IMR-90 (cell line): Measurements from ENCODE around the gene SLC4A4. TPM values are rescaled to one million over a fixed set of nuclear protein-coding genes. Genes with fewer than 3 reads are reported as not detected.

ENCODE experiments used
- ATAC-seq: fragments of 200-7000 bp; cut with Tn5 transposase; 2 replicates; pipeline ENCODE4 v1.9.1; 2020; ENCODE audit warnings: low read depth, mild to moderate bottlenecking, moderate library complexity
- BruUV-seq: library from RNA; stranded (reverse); fragments of 400-500 nt; replicated peaks from 2 replicates; lab custom pipeline; 2021; lab: Mats Ljungman, UMichigan
- CTCF ChIA-PET: fragments of 300-600 bp; formaldehyde crosslinking; extraction: SDS; loops from one replicate; lab custom pipeline; 2021; ENCODE audit warnings: antibody characterized with exemption; lab: Yijun Ruan, JAX
- POLR2A ChIA-PET: fragments of 300-600 bp; sonication (Branson Sonifier 250); formaldehyde crosslinking; loops from one replicate; lab custom pipeline; 2022; ENCODE audit warnings: antibody characterized with exemption; ENCODE audit not compliant: unreplicated experiment; lab: Charles Lee
- DNase-seq: peaks from one replicate; pipeline ENCODE4 v3.0.0; 2013
- H2AFZ ChIP-seq: replicated peaks from 2 replicates; pipeline ENCODE3; 2013; ENCODE audit warnings: low read length, mild to moderate bottlenecking; ENCODE audit not compliant: poor library complexity
- H2AK5ac ChIP-seq: 2 replicates; pipeline ENCODE4 v1.6.1; 2013; ENCODE audit warnings: low read depth, low read length, inconsistent platforms
- H2AK9ac ChIP-seq: replicated peaks from 2 replicates; pipeline ENCODE3; 2013; ENCODE audit warnings: mild to moderate bottlenecking, low read depth, low read length, moderate library complexity; ENCODE audit not compliant: poor library complexity
- H2BK120ac ChIP-seq: 2 replicates; pipeline ENCODE4 v1.6.1; 2013; ENCODE audit warnings: low read depth, low read length, inconsistent platforms
- H2BK15ac ChIP-seq: 3 replicates; pipeline ENCODE4 v1.6.1; 2013; ENCODE audit warnings: low read depth, low read length, inconsistent platforms
- H2BK20ac ChIP-seq: 2 replicates; pipeline ENCODE4 v1.6.1; 2013; ENCODE audit warnings: low read depth, mild to moderate bottlenecking, inconsistent platforms, low read length, moderate library complexity
- H2BK5ac ChIP-seq: 2 replicates; pipeline ENCODE4 v1.6.1; 2013; ENCODE audit warnings: mild to moderate bottlenecking, low read depth, low read length, inconsistent platforms; ENCODE audit not compliant: poor library complexity, severe bottlenecking
- H3K14ac ChIP-seq: replicated peaks from 2 replicates; pipeline ENCODE4 v1.6.1; 2013; ENCODE audit warnings: low read depth, low read length, inconsistent platforms
- H3K18ac ChIP-seq: 2 replicates; pipeline ENCODE4 v1.6.1; 2013; ENCODE audit warnings: low read depth, low read length, control low read depth
- H3K23ac ChIP-seq: 2 replicates; pipeline ENCODE4 v1.6.1; 2013; ENCODE audit warnings: low read depth, low read length, inconsistent platforms
- H3K27ac ChIP-seq: 2 replicates; pipeline ENCODE4 v1.5.1; 2013; ENCODE audit warnings: mild to moderate bottlenecking, control low read depth, low read length; ENCODE audit not compliant: insufficient read depth
- H3K27me3 ChIP-seq: 2 replicates; pipeline ENCODE4 v1.6.1; 2013; ENCODE audit warnings: low read length; ENCODE audit not compliant: control insufficient read depth, insufficient read depth
- H3K36me3 ChIP-seq: 2 replicates; pipeline ENCODE4 v1.6.1; 2013; ENCODE audit warnings: low read length, mixed read lengths; ENCODE audit not compliant: control insufficient read depth, insufficient read depth
- H3K4ac ChIP-seq: 2 replicates; pipeline ENCODE4 v1.6.1; 2013; ENCODE audit warnings: low read depth, low read length, inconsistent platforms
- H3K4me1 ChIP-seq: 2 replicates; pipeline ENCODE4 v1.6.1; 2013; ENCODE audit warnings: low read length, mixed read lengths; ENCODE audit not compliant: control insufficient read depth, insufficient read depth
- H3K4me2 ChIP-seq: 2 replicates; pipeline ENCODE4 v1.6.1; 2013; ENCODE audit warnings: low read depth, mild to moderate bottlenecking, control low read depth, low read length, moderate library complexity
- H3K4me3 ChIP-seq: 2 replicates; pipeline ENCODE4 v1.5.1; 2013; ENCODE audit warnings: low read depth, mild to moderate bottlenecking, control low read depth, low read length, moderate library complexity; ENCODE audit not compliant: insufficient read depth
- H3K56ac ChIP-seq: 2 replicates; pipeline ENCODE4 v1.6.1; 2013; ENCODE audit warnings: low read length, inconsistent platforms; ENCODE audit not compliant: insufficient read depth; ENCODE audit errors: extremely low read depth
- H3K79me1 ChIP-seq, 2 experiments: 2 replicates each; pipeline ENCODE4 v1.6.1; 2013; ENCODE audit warnings: low read length in 2 of 2, inconsistent platforms in 1 of 2, low read depth in 1 of 2
- H3K9ac ChIP-seq: 2 replicates; pipeline ENCODE4 v1.6.1; 2013; ENCODE audit warnings: low read depth, low read length, control low read depth
- H3K9me1 ChIP-seq: 2 replicates; pipeline ENCODE4 v1.6.1; 2013; ENCODE audit warnings: low read length, inconsistent platforms; ENCODE audit not compliant: insufficient read depth
- H3K9me3 ChIP-seq: 2 replicates; pipeline ENCODE4 v1.6.1; 2013; ENCODE audit warnings: low read length; ENCODE audit not compliant: control insufficient read depth, insufficient read depth
- H4K20me1 ChIP-seq: 2 replicates; pipeline ENCODE4 v1.6.1; 2013; ENCODE audit warnings: low read length, inconsistent platforms; ENCODE audit not compliant: insufficient read depth
- H4K5ac ChIP-seq: 2 replicates; pipeline ENCODE4 v1.6.1; 2013; ENCODE audit warnings: mild to moderate bottlenecking, low read depth, low read length, control low read depth
- H4K8ac ChIP-seq, 2 experiments: 2 replicates each; pipeline ENCODE4 v1.6.1; 2013; ENCODE audit warnings: low read depth in 2 of 2, low read length in 2 of 2, control low read depth in 1 of 2, inconsistent platforms in 1 of 2
- H4K91ac ChIP-seq: 2 replicates; pipeline ENCODE4 v1.6.1; 2013; ENCODE audit warnings: low read depth, low read length, inconsistent platforms; ENCODE audit not compliant: insufficient read depth
- CEBPB ChIP-seq: IDR thresholded peaks from 2 replicates; pipeline ENCODE4 v1.6.1; 2012; ENCODE audit warnings: low read depth, low read length, improper control_type of control experiment
- ELK1 ChIP-seq: fragments of 150-350 bp; IDR thresholded peaks from 2 replicates; pipeline ENCODE4 v1.6.1; 2016; ENCODE audit warnings: low read depth, mild to moderate bottlenecking, low read length, moderate library complexity, borderline replicate concordance
- WGBS, 2 experiments: methylation state at CpG; one replicate each; pipeline versions ENCODE4 v1.1.5 to v1.1.7; 2013; ENCODE audit warnings: missing lambda C conversion rate in 2 of 2; ENCODE audit not compliant: insufficient read length in 1 of 2; ENCODE audit errors: extremely low coverage in 2 of 2; 5-methylcytosine and 5-hydroxymethylcytosine counted together
- dilution Hi-C: fragments of 300-500 bp; cut with HindIII; formaldehyde crosslinking; loops from one replicate; pipeline ENCODE4 v1.14.3; 2018; ENCODE audit warnings: low sequenced_read_pairs; ENCODE audit not compliant: unreplicated experiment
- in situ Hi-C: fragments of 300-500 bp; cut with MboI; formaldehyde crosslinking; loops from 3 replicates; pipeline ENCODE4 v1.14.3; 2019; ENCODE audit warnings: low sequenced_read_pairs, inconsistent platforms, mixed read lengths
- intact Hi-C: fragments of 100-400 bp; cut with micrococcal nuclease; formaldehyde crosslinking; loops from 2 replicates; pipeline ENCODE4 v1.10.0; 2022
- polyA plus RNA-seq, 3 experiments: library from polyadenylated mRNA; depleted of rRNA; stranded (reverse); fragments of >200 nt; gene quantifications; 2 replicates each; pipeline ENCODE4 v1.2.3, GENCODE V29; 2012; ENCODE audit warnings: low replicate concordance in 1 of 3
- total RNA-seq: library from RNA; depleted of rRNA; stranded (reverse); fragments of >200 nt; gene quantifications from 2 replicates; pipeline ENCODE4 v1.2.3, GENCODE V29; 2012

SLC4A4 gene
- total and polyA plus RNA-seq, 2 of the 4 experiments (the other 2 are of a cell fraction): 5.6 to 16.8 TPM

- POLR2A ChIA-PET: no interaction called here
- H4K20me1 ChIP-seq: no peaks in the 10 kb centered on the region
These were observed 107.0 kb downstream of the SLC4A4 start for GRCh38 chr4:71445811-71446210.

More at GRCh38 chr4:71445811-71446210, 107.0 kb downstream of the SLC4A4 start:
- Histone ChIP-seq H3K23ac (no peak overlapping the region), H3K4ac (no peak overlapping the region), H3K36me3 (peaks cover 9% of the 10 kb centered on the region), H2AK9ac (no peak overlapping the region), H3K56ac (no peak overlapping the region), H2BK20ac (no peak overlapping the region), H2BK120ac (no peak overlapping the region), H3K27ac (no peak overlapping the region), H3K4me2 (no peak overlapping the region), H4K91ac (no peak overlapping the region), H3K9ac (no peak overlapping the region), H2BK15ac (no peak overlapping the region), H3K4me3 (no peak overlapping the region), H3K9me3 (no peaks in the 10 kb centered on the region), H3K14ac (no peak overlapping the region), H3K4me1 (no peaks in the 10 kb centered on the region), H2AK5ac (no peak overlapping the region), H4K5ac (no peak overlapping the region; the same call in 1 of the 2 replicates), H4K8ac (no peak overlapping the region), H3K9me1 (peaks cover 2% of the 10 kb centered on the region; the same call in 1 of the 2 replicates), H3K79me1 (peaks cover 4 to 18% of the 10 kb centered on the region in 2 experiments), H2BK5ac (no peak overlapping the region), H2AFZ (no peak overlapping the region), H3K27me3 (no peaks in the 10 kb centered on the region), H3K18ac (no peak overlapping the region)
- no peak for ATAC-seq
- dilution Hi-C loops (no loop called here), intact Hi-C loops (no loop called here), in situ Hi-C loops (no loop called here)
- no TSS peak for BruUV-seq
- WGBS, 2 experiments: no CpG with 5 or more reads among the region's 2 CpGs
- CTCF ChIA-PET: no interaction called here
- no peak for DNase-seq
- TF ChIP-seq ELK1: no peak
- no peak for TF ChIP-seq CEBPB
